Activated CD4-positive, CD25-positive, alpha-beta regulatory T cell treated with anti-CD3 and anti-CD28 coated beads, Interleukin-2, amount 50 U/mL, for 16 hours (primary cell): ENCODE measurements around the gene IGSF21.

ENCODE experiments used
- DNase-seq: peaks from one replicate; pipeline ENCODE4 v3.0.0-alpha.2; 2020; ENCODE audit warnings: low read depth, low spot score

Gene IGSF21

GRCh38 chr1:18419113-18419844, 311.7 kb downstream of the IGSF21 start:
- DNase-seq, result no peak

GRCh38 chr1:18419845-18420184, 312.2 kb downstream of the IGSF21 start:
- DNase-seq, result no peak

GRCh38 chr1:18422076-18422777, 314.6 kb downstream of the IGSF21 start:
- no peak for DNase-seq

GRCh38 chr1:18422954-18423353, 315.4 kb downstream of the IGSF21 start:
- DNase-seq, result no peak

GRCh38 chr1:18426580-18426979, 319.0 kb downstream of the IGSF21 start:
- no peak for DNase-seq
